ENCODE data around the gene ZNF714.
"Not testable (repeated sequence)": the region's sequence is repeated elsewhere in the genome, so short reads cannot be mapped to it uniquely, and the experiment has no call there.

ZNF714 gene

GRCh38 chr19:21133633-21134032, 51.6 kb downstream of the ZNF714 start:
- DNase-seq, result no peak

- DNase-seq, result no peak
These were observed 52.9 kb downstream of the ZNF714 start for GRCh38 chr19:21134934-21135366.

- no peak for DNase-seq
These were observed 53.4 kb downstream of the ZNF714 start for GRCh38 chr19:21135433-21135832.

GRCh38 chr19:21138130-21138529, 56.1 kb downstream of the ZNF714 start:
- DNase-seq, result no peak

- not testable (repeated sequence) for DNase-seq
These were observed 59.0 kb downstream of the ZNF714 start for GRCh38 chr19:21141006-21141405.

- peak; percentile 89 for DNase-seq
These were observed 59.9 kb downstream of the ZNF714 start, which contains the start of gene ZNF431 for GRCh38 chr19:21141787-21142464. ZNF431 (plus strand) TSS chr19:21142040; CDS start chr19:21142184, 144 bp downstream.

GRCh38 chr19:21143428-21143827, 61.4 kb downstream of the ZNF714 start:
- DNase-seq, result no peak

- DNase-seq, result no peak
These were observed 61.9 kb downstream of the ZNF714 start for GRCh38 chr19:21143854-21144253.

- no peak for DNase-seq
These were observed 65.5 kb downstream of the ZNF714 start for GRCh38 chr19:21147540-21147939.

- no peak for DNase-seq
These were observed 66.7 kb downstream of the ZNF714 start for GRCh38 chr19:21148681-21149080.

- no peak for DNase-seq
These were observed 67.9 kb downstream of the ZNF714 start for GRCh38 chr19:21149877-21150276.

GRCh38 chr19:21151460-21151859, 69.5 kb downstream of the ZNF714 start:
- DNase-seq, result no peak

GRCh38 chr19:21158523-21159135, 76.6 kb downstream of the ZNF714 start:
- DNase-seq, result no peak

- no peak for DNase-seq
These were observed 82.5 kb downstream of the ZNF714 start for GRCh38 chr19:21164541-21164940.

- DNase-seq, result no peak
These were observed 84.4 kb downstream of the ZNF714 start for GRCh38 chr19:21166436-21166835.

Data from NCI-H2107 (cell line).